Stomach (tissue), 9 donors: ENCODE measurements around the gene ASB8. TPM values are rescaled to one million over a fixed set of nuclear protein-coding genes. Genes with fewer than 3 reads are reported as not detected.
"Not testable (repeated sequence)": the region's sequence is repeated elsewhere in the genome, so short reads cannot be mapped to it uniquely, and the experiment has no call there.

ENCODE experiments used
- DNase-seq, 2 donors: peaks; one replicate each; pipeline versions ENCODE4 v3.0.0 to v3.0.0-alpha.2; 2013 to 2019
- H3K27ac ChIP-seq, 5 donors: fragments of 200-600 bp in 4 of 5; sonication (generic) in 4 of 5; one replicate each; pipeline ENCODE4 v1.5.1; 2013 to 2019; ENCODE audit warnings: mild to moderate bottlenecking in 1 of 5, moderate library complexity in 1 of 5
- H3K27me3 ChIP-seq, 3 donors: fragments of 200-600 bp; sonication (generic); one replicate each; pipeline ENCODE4 v1.5.1; 2017 to 2019; ENCODE audit warnings: mixed run types in 1 of 3
- H3K36me3 ChIP-seq, 4 donors: fragments of 200-600 bp; sonication (generic); 1 replicate in 3 of 4; 2 replicates in 1 of 4; pipeline ENCODE4 v1.5.1; 2016 to 2019
- H3K4me1 ChIP-seq, 4 donors: fragments of 200-600 bp; sonication (generic); one replicate each; pipeline ENCODE4 v1.5.1; 2016 to 2019
- H3K4me3 ChIP-seq, 4 donors: fragments of 200-600 bp; sonication (generic) in 3 of 4; one replicate each; pipeline ENCODE4 v1.5.1; 2016 to 2019; ENCODE audit warnings: mild to moderate bottlenecking in 1 of 4
- H3K9me3 ChIP-seq, 4 donors: fragments of 200-600 bp; sonication (generic); one replicate each; pipeline ENCODE4 v1.5.1; 2016 to 2019
- CTCF ChIP-seq, 7 experiments: fragments of 450-650 bp in 4 of 7; fragments of 200-600 bp in 3 of 7; sonication (generic) in 3 of 7; IDR thresholded peaks; one replicate each; pipeline ENCODE4 v1.5.1; 2016 to 2019; ENCODE audit warnings: antibody characterized with exemption in 7 of 7, control low read depth in 2 of 7, mild to moderate bottlenecking in 1 of 7
- EP300 ChIP-seq: sonication (generic); formaldehyde crosslinking; IDR thresholded peaks from one replicate; pipeline ENCODE4 v1.6.1; 2017; ENCODE audit warnings: antibody characterized with exemption
- POLR2A ChIP-seq, 4 donors: fragments of 450-650 bp; IDR thresholded peaks; one replicate each; pipeline ENCODE4 v1.6.1; 2016; ENCODE audit warnings: antibody characterized with exemption in 4 of 4, control low read depth in 2 of 4, mild to moderate bottlenecking in 1 of 4, moderate library complexity in 1 of 4
- POLR2AphosphoS5 ChIP-seq, 3 donors: sonication (generic); formaldehyde crosslinking; IDR thresholded peaks; one replicate each; pipeline ENCODE4 v1.6.1; 2016; ENCODE audit warnings: antibody characterized with exemption in 3 of 3
- WGBS, 5 donors: extraction: QIAGEN DNeasy Blood & Tissue Kit in 3 of 5; methylation state at CpG; one replicate each; pipeline versions ENCODE4 v1.1.5 to v1.1.7; 2013 to 2018; 5-methylcytosine and 5-hydroxymethylcytosine counted together
- intact Hi-C: fragments of 100-400 bp; cut with DNase I; formaldehyde crosslinking; loops from one replicate; pipeline ENCODE4 v1.15.1; 2023; ENCODE audit warnings: low total_unique reads
- polyA plus RNA-seq, 3 donors: library from polyadenylated mRNA; stranded (reverse); fragments of 200-250 nt; gene quantifications; one replicate each; pipeline ENCODE4 v1.2.3, GENCODE V29; 2013
- total RNA-seq, 5 donors: library from RNA; depleted of rRNA; stranded (reverse); fragments of >200 nt; gene quantifications; one replicate each; pipeline versions ENCODE4 v1.1.0 to v1.2.3, GENCODE V29; 2014 to 2016
- donor health status: healthy with polysubstance abuse.
- donor health status: Bipolar disorder and iron deficiency.
- donor health status: healthy.

The ASB8 gene
- total and polyA plus RNA-seq, 8 donors: 4.3 to 47.2 (median 17.5) TPM

DNA sequence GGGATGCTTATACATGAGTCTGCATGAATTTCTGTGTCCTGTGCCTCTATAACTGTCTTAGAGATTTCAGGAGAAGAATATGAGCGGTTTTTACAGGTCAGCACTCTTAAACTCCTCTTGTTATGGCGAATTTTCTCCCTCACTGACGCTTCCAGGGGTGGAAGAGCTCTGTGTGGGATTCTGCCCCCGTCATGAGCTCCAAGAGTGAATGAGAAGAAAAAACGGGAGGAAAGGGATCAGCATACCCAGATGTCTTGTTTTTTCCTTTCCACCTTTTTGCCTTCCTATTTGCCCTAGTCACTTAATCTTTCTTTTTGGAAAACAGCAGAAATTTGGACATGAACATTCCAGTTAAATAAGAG lies 37.5 kb downstream of the ASB8 start:
- H3K36me3 ChIP-seq: peaks cover 4 to 22% (median 19%) of the 10 kb centered on the region in 4 donors
- 11 to 22% (median 15%) methylated on average over 5 of the region's 5 CpGs for WGBS, 5 donors
- intact Hi-C loops: no loop called here
- peaks cover 4 to 31% (median 16%) of the 10 kb centered on the region in 4 donors for H3K4me1 ChIP-seq
- H3K4me3 ChIP-seq: peak overlapping the region; percentile 65 to 88 (median 70)
- no peak for DNase-seq
- peak overlapping the region in 4 of 5 donors; percentile 45 to 82 (median 71) for H3K27ac ChIP-seq
- no peaks in the 10 kb centered on the region for H3K9me3 ChIP-seq
- no peaks in the 10 kb centered on the region for H3K27me3 ChIP-seq
- TF ChIP-seq CTCF (IDR thresholded peaks at IDR 0.05) (no peak), EP300 (no peak), POLR2AphosphoS5 (IDR thresholded peaks at IDR 0.05) (no peak), POLR2A (IDR thresholded peaks at IDR 0.05) (no peak)

DNA sequence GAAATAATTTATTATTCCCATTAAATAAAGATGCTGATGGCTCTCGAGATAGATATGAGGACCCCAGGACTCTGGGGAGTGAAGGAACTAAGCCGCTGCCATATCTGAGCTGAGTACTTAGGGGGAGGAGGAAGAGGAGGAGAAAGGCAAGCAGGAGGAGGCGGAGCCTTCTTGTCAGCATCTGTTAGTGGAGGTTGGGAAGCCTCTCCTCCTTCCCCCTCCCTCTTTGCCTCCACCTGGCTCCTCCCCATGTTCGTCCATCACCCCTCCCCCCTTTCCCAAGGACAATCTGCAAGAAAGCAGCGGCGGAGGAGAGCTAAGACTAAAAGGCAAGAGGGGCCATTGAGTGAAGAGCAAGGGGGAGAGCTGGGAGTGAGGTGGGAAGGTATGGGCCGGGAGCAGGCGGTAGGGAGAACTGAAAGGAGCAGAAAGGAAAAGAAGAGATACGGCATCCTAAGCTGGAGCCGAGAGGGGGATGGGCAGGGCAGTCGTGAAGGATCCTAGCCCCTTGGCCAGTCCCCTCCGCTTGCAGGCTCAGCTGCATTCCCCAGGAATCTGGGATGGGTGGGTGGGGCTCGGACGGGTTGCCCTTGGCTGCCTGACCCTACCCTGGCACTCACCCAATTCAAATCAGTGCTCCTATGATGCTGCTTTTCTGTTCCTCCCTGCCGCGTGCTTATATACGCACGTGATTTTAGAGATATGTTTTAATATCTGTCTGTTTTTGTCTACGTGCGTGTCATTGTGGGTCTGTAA lies 38.1 kb downstream of the ASB8 start, which contains the start of gene PFKM:
Gene PFKM (plus strand): TSS at position 287 of the 756 bp plus-strand sequence. CDS start 3,411 bp downstream, outside the sequence.
- H3K4me3 ChIP-seq: peak within 1 kb of the TSS; percentile 65 to 88 (median 70)
- H3K36me3 ChIP-seq: peaks cover 4 to 17% (median 15%) of the 10 kb centered on the region in 4 donors
- TF ChIP-seq POLR2AphosphoS5 (IDR thresholded peaks at IDR 0.05) (peak in 2 of 3 donors; percentile 3 to 52), POLR2A (IDR thresholded peaks at IDR 0.05) (no peak), EP300 (no peak)
- intact Hi-C loops: no loop called here
- H3K27me3 ChIP-seq: no peaks in the 10 kb centered on the region
- 0 to 2% (median 1%) methylated on average over 20 of the region's 20 CpGs for WGBS, 5 donors
- H3K4me1 ChIP-seq: peaks cover 4 to 31% (median 16%) of the 10 kb centered on the region in 4 donors
- peak; percentile 79 to 95 for DNase-seq
- peak within 1 kb of the TSS; percentile 13 to 82 (median 65) for H3K27ac ChIP-seq
- no peaks in the 10 kb centered on the region for H3K9me3 ChIP-seq

DNA sequence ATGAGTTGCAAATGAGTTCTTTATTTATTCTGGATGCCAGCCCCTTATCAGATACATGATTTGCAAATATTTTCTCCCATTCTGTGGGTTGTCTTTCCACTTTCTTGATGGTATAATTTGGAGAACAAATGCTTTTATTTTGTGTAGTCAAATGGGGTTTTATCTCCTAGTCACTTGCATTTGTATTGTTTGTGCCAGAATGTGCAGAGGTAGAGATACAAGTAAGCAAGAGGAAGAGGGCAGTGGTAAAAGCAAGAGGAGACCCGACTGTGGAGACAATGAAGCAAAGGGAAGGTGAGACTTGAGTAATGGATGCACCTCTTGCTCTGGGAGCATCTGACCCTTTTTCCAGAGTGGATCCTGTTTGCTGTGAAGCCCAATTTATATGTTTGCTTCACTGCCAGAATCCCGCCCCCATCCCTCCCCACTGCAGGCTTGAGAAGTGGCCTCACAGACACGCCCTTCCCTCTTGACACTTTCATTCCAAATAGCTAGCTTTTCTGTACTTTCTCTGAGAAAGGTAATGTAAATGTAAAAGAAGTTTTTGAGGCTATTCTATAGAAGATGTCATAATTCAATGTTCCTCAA lies 38.9 kb downstream of the ASB8 start:
- H3K4me3 ChIP-seq: peak overlapping the region; percentile 65 to 88 (median 70)
- peaks cover under 1 to 9% (median 8%) of the 10 kb centered on the region in 4 donors for H3K36me3 ChIP-seq
- peak in 1 of 2 donors; percentile 31 for DNase-seq
- intact Hi-C loops: no loop called here
- no peak for TF ChIP-seq CTCF (IDR thresholded peaks at IDR 0.05)
- TF ChIP-seq EP300: no peak
- TF ChIP-seq POLR2AphosphoS5 (IDR thresholded peaks at IDR 0.05): no peak
- TF ChIP-seq POLR2A (IDR thresholded peaks at IDR 0.05): no peak
- peak overlapping the region in 1 of 5 donors; percentile 82 for H3K27ac ChIP-seq
- H3K9me3 ChIP-seq: no peaks in the 10 kb centered on the region
- peaks cover 4 to 31% (median 16%) of the 10 kb centered on the region in 4 donors for H3K4me1 ChIP-seq
- WGBS, 5 donors: 15 to 30% (median 24%) methylated on average over 3 of the region's 3 CpGs
- no peaks in the 10 kb centered on the region for H3K27me3 ChIP-seq

GRCh38 chr12:48115957-48116356 lies 41.4 kb downstream of the ASB8 start:
- Histone ChIP-seq H3K36me3 (no peaks in the 10 kb centered on the region), H3K9me3 (no peaks in the 10 kb centered on the region), H3K4me1 (peaks cover 4 to 26% (median 16%) of the 10 kb centered on the region in 4 donors), H3K27me3 (no peaks in the 10 kb centered on the region), H3K27ac (no peak overlapping the region), H3K4me3 (no peak overlapping the region)
- no peak for TF ChIP-seq POLR2AphosphoS5 (IDR thresholded peaks at IDR 0.05)
- no peak for TF ChIP-seq POLR2A (IDR thresholded peaks at IDR 0.05)
- TF ChIP-seq CTCF (IDR thresholded peaks at IDR 0.05): no peak
- no peak for TF ChIP-seq EP300
- 85 to 100% (median 95%) methylated on average over 1 of the region's 1 CpG for WGBS, 5 donors
- no peak for DNase-seq
- intact Hi-C loops: no loop called here

DNA sequence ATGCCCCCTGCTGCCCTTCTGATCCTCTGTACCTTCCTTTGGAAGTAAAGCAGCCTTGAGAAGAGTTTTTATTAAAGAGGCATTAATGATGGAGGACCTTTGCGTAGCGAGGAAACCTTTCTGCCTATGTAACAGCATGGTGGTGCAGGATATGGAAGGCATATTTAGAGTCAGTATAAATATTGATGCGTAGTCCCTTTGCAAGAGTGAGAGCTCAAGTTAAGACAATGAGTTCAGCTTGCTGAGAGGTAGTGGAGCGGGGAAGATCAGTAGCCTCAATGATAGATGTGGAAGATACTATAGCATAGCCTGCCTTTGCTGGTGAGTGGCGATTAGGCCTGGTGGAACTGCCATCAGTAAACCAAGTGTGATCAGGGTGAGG lies 46.0 kb downstream of the ASB8 start:
- H3K9me3 ChIP-seq, H3K4me3 ChIP-seq, intact Hi-C loops, H3K36me3 ChIP-seq, H3K27ac ChIP-seq, DNase-seq, H3K27me3 ChIP-seq, H3K4me1 ChIP-seq: not testable (repeated sequence)
- WGBS, 5 donors: 93 to 98% (median 95%) methylated on average over 5 of the region's 5 CpGs
